Measurements from ENCODE around the gene GCSH. TPM values are rescaled to one million over a fixed set of nuclear protein-coding genes. Genes with fewer than 3 reads are reported as not detected.

The GCSH gene
- polyA plus RNA-seq, 1 of the 3 experiments (the other 2 are of a cell fraction): 20.7 TPM

GRCh38 chr16:81080233-81080632 is 16.0 kb downstream of the GCSH start:
- Histone ChIP-seq H4K20me1 (ENCODE audit: insufficient read depth) (no peaks in the 10 kb centered on the region), H3K27me3 (ENCODE audit: insufficient read depth) (no peaks in the 10 kb centered on the region), H3K4me1 (ENCODE audit: control insufficient read depth in 1 of 2, insufficient read depth in 2 of 2, low read depth in 1 of 2, low read length in 1 of 2) (peaks cover 0 to 8% of the 10 kb centered on the region in 2 experiments; a peak in 1 of 4 replicates), H3K4me3 (ENCODE audit: low read depth in 2 of 2, low read length in 1 of 2) (no peak overlapping the region), H3K79me2 (ENCODE audit: insufficient read depth) (no peaks in the 10 kb centered on the region), H3K27ac (ENCODE audit: low read depth in 2 of 2, low read length in 1 of 2) (no peak overlapping the region), H2AFZ (ENCODE audit: low read depth) (no peak overlapping the region), H3K36me3 (replicated peaks in 1 of 2; ENCODE audit: control insufficient read depth in 1 of 2, insufficient read depth in 2 of 2, low read length in 1 of 2) (peaks cover 0 to 5% of the 10 kb centered on the region in 2 experiments), H3K9me2 (no peaks in the 10 kb centered on the region), H3K4me2 (no peak overlapping the region), H3K9me3 (no peaks in the 10 kb centered on the region), H3K9ac (no peak overlapping the region), H3F3A (replicated peaks; ENCODE audit: insufficient read depth) (peaks cover 8% of the 10 kb centered on the region)
- whole genome bisulfite sequencing (ENCODE audit: low lambda C conversion rate): 96% methylated on average over 1 of the region's 1 CpG
- POLR2A ChIA-PET: no interaction called here
- no peak for TF ChIP-seq USF1 (IDR thresholded peaks at IDR 0.05; ENCODE audit: borderline replicate concordance, low read depth)
- no peak for TF ChIP-seq MAX (IDR thresholded peaks at IDR 0.05; ENCODE audit: low read depth)
- no peak for TF ChIP-seq NFIC (IDR thresholded peaks at IDR 0.05; ENCODE audit: borderline replicate concordance)
- no peak for TF ChIP-seq ZBTB33 (IDR thresholded peaks at IDR 0.05; ENCODE audit: borderline replicate concordance, low read depth)
- no peak for TF ChIP-seq YY1 (IDR thresholded peaks at IDR 0.05; ENCODE audit: low read depth)
- no peak for TF ChIP-seq FOSL2 (IDR thresholded peaks at IDR 0.05; ENCODE audit: borderline replicate concordance, low read depth)
- TF ChIP-seq JUND (IDR thresholded peaks at IDR 0.05): no peak
- no peak for TF ChIP-seq MXI1 (IDR thresholded peaks at IDR 0.05; ENCODE audit: low read depth, low read length)
- TF ChIP-seq CTCF (IDR thresholded peaks at IDR 0.05): no peak
- DNase-seq: no peak
- CTCF ChIA-PET: interaction anchor here (1.1 kb wide), 1 partner anchor 50 kb away, joined by 3 read pairs; no protein-coding TSS in a partner anchor

GRCh38 chr16:81077076-81077940 is 18.9 kb downstream of the GCSH start, which contains the start of gene C16orf46:
TSS of gene C16orf46 (minus strand) at chr16:81077238. CDS start at chr16:81063955, 13,283 bp downstream.
- POLR2A ChIA-PET: interaction anchor here (0.7 to 1.3 kb wide), 6 partner anchors 42 to 340 kb away, joined by 3 to 5 read pairs (median 3); partner anchors contain the start of gene ATMIN
- H3K4me2 ChIP-seq: peak within 1 kb of the TSS; percentile 87
- 31% methylated on average over 31 of the region's 59 CpGs for WGBS (ENCODE audit: low lambda C conversion rate)
- peak; percentile 33 for TF ChIP-seq CHD2 (IDR thresholded peaks at IDR 0.05; ENCODE audit: low read length, partially characterized antibody)
- TF ChIP-seq SMC3 (IDR thresholded peaks at IDR 0.05; ENCODE audit: low read depth, low read length): no peak
- TF ChIP-seq POLR2AphosphoS5 (IDR thresholded peaks at IDR 0.05; ENCODE audit: low read depth, low read length): peak; percentile 85
- peak; percentile 89 for TF ChIP-seq MAX (IDR thresholded peaks at IDR 0.05; ENCODE audit: low read depth)
- peak; percentile 58 for TF ChIP-seq ELF1 (IDR thresholded peaks at IDR 0.05)
- TF ChIP-seq REST (IDR thresholded peaks at IDR 0.05; ENCODE audit: low read depth, low read length): peak; percentile 16; the same call in 1 of the 2 replicates
- TF ChIP-seq SIN3A (IDR thresholded peaks at IDR 0.05; ENCODE audit: borderline replicate concordance, low read depth, low read length): peak; percentile 73; the same call in 1 of the 2 replicates
- TF ChIP-seq GATA2 (CRISPR knock-in tag; IDR thresholded peaks at IDR 0.05): no peak

More at GRCh38 chr16:81077076-81077940, 18.9 kb downstream of the GCSH start, which contains the start of gene C16orf46:
- Histone ChIP-seq H3K9me2 (no peaks in the 10 kb centered on the region), H3K9ac (peak within 1 kb of the TSS; percentile 92), H3K36me3 (replicated peaks in 1 of 2; ENCODE audit: control insufficient read depth in 1 of 2, insufficient read depth in 2 of 2, low read length in 1 of 2) (peaks cover 0 to 5% of the 10 kb centered on the region in 2 experiments), H3K4me1 (ENCODE audit: control insufficient read depth in 1 of 2, insufficient read depth in 2 of 2, low read depth in 1 of 2, low read length in 1 of 2) (peaks cover 0 to 8% of the 10 kb centered on the region in 2 experiments; a peak in 1 of 4 replicates), H2AFZ (ENCODE audit: low read depth) (peak within 1 kb of the TSS; percentile 91), H3F3A (replicated peaks; ENCODE audit: insufficient read depth) (peaks cover 8% of the 10 kb centered on the region), H3K4me3 (ENCODE audit: low read depth in 2 of 2, low read length in 1 of 2) (peak within 1 kb of the TSS; percentile 71 to 90), H4K20me1 (ENCODE audit: insufficient read depth) (no peaks in the 10 kb centered on the region), H3K9me3 (no peaks in the 10 kb centered on the region), H3K27ac (ENCODE audit: low read depth in 2 of 2, low read length in 1 of 2) (peak within 1 kb of the TSS; percentile 91 to 93), H3K79me2 (ENCODE audit: insufficient read depth) (no peaks in the 10 kb centered on the region), H3K27me3 (ENCODE audit: insufficient read depth) (no peaks in the 10 kb centered on the region)
- DNase-seq: peak; percentile 96
- CTCF ChIA-PET: interaction anchor here (0.8 to 1.5 kb wide), 4 partner anchors 41 to 112 kb away, joined by 3 to 7 read pairs (median 6); partner anchors contain the start of gene ATMIN

Measured in SK-N-SH (cell line).